SK-N-SH treated with all-trans-retinoic acid at 6 μM for 48 hours (cell line): Measurements from ENCODE around the gene TMEM30A.

Experiments used
- ATAC-seq: fragments of 200-7000 bp; cut with Tn5 transposase; 3 replicates; pipeline ENCODE4 v1.9.1; 2020; ENCODE audit warnings: mild to moderate bottlenecking, moderate library complexity
- ARNTL ChIP-seq: fragments of 450-650 bp; formaldehyde crosslinking; IDR thresholded peaks from 2 replicates; pipeline ENCODE4 v1.5.0; 2020; ENCODE audit warnings: low read depth, mild to moderate bottlenecking, moderate library complexity, borderline replicate concordance
- BACH2 ChIP-seq: fragments of 250-450 bp; sonication (Bioruptor Pico); IDR thresholded peaks from 2 replicates; pipeline ENCODE4 v1.9.0; 2021; ENCODE audit warnings: mild to moderate bottlenecking, borderline replicate concordance
- CREB5 ChIP-seq: fragments of 250-450 bp; sonication (Bioruptor Pico); IDR thresholded peaks from 2 replicates; pipeline ENCODE4 v1.5.1; 2020; ENCODE audit warnings: low read depth, mild to moderate bottlenecking, moderate library complexity
- CSDC2 ChIP-seq: fragments of 250-450 bp; sonication (Bioruptor Pico); IDR thresholded peaks from 2 replicates; pipeline ENCODE4 v1.5.0; 2020; ENCODE audit warnings: mild to moderate bottlenecking, moderate library complexity
- CSRNP3 ChIP-seq: fragments of 250-450 bp; sonication (Bioruptor Pico); IDR thresholded peaks from 2 replicates; pipeline ENCODE4 v1.5.1; 2021; ENCODE audit warnings: mild to moderate bottlenecking, moderate library complexity
- ESRRG ChIP-seq: fragments of 250-450 bp; sonication (Bioruptor Pico); IDR thresholded peaks from 2 replicates; pipeline ENCODE4 v1.6.1; 2021; ENCODE audit warnings: mild to moderate bottlenecking
- GLIS3 ChIP-seq: fragments of 250-450 bp; sonication (Bioruptor Pico); IDR thresholded peaks from 2 replicates; pipeline ENCODE4 v1.5.0; 2020; ENCODE audit warnings: mild to moderate bottlenecking, moderate library complexity
- ISL1 ChIP-seq: fragments of 250-450 bp; sonication (Bioruptor Pico); IDR thresholded peaks from 2 replicates; pipeline ENCODE4 v2.1.2; 2022; ENCODE audit warnings: mild to moderate bottlenecking, moderate library complexity
- OSR1 ChIP-seq: fragments of 250-450 bp; sonication (Bioruptor Pico); IDR thresholded peaks from 2 replicates; pipeline ENCODE4 v1.8.0; 2022; ENCODE audit warnings: moderate library complexity, mild to moderate bottlenecking, inconsistent platforms
- PATZ1 ChIP-seq: fragments of 250-450 bp; sonication (Bioruptor Pico); IDR thresholded peaks from 2 replicates; pipeline ENCODE4 v1.8.0; 2020; ENCODE audit warnings: mild to moderate bottlenecking, moderate library complexity, borderline replicate concordance
- POU6F1 ChIP-seq: fragments of 250-450 bp; sonication (Bioruptor Pico); IDR thresholded peaks from 2 replicates; pipeline ENCODE4 v1.8.0; 2021; ENCODE audit warnings: low read depth, mild to moderate bottlenecking, moderate library complexity, borderline replicate concordance
- PPARA ChIP-seq: fragments of 250-450 bp; sonication (Bioruptor Pico); IDR thresholded peaks from 2 replicates; pipeline ENCODE4 v1.5.0; 2020; ENCODE audit warnings: mild to moderate bottlenecking, borderline replicate concordance
- RARB ChIP-seq: fragments of 250-450 bp; sonication (Bioruptor Pico); IDR thresholded peaks from 2 replicates; pipeline ENCODE4 v1.8.0; 2021; ENCODE audit warnings: mild to moderate bottlenecking, moderate library complexity
- SNAI2 ChIP-seq: fragments of 250-450 bp; sonication (Bioruptor Pico); IDR thresholded peaks from 2 replicates; pipeline ENCODE4 v1.5.0; 2020; ENCODE audit warnings: mild to moderate bottlenecking, moderate library complexity
- TCF4 ChIP-seq: fragments of 250-450 bp; sonication (Bioruptor Pico); IDR thresholded peaks from 2 replicates; pipeline ENCODE4 v1.8.0; 2021; ENCODE audit warnings: mild to moderate bottlenecking, moderate library complexity, borderline replicate concordance
- TOX ChIP-seq: fragments of 250-450 bp; sonication (Bioruptor Pico); IDR thresholded peaks from 2 replicates; pipeline ENCODE4 v1.8.0; 2021; ENCODE audit warnings: mild to moderate bottlenecking, moderate library complexity, borderline replicate concordance
- ZC3H10 ChIP-seq: fragments of 250-450 bp; sonication (Bioruptor Pico); IDR thresholded peaks from 2 replicates; pipeline ENCODE4 v1.5.1; 2021; ENCODE audit warnings: mild to moderate bottlenecking, moderate library complexity
- ZFP3 ChIP-seq: fragments of 250-450 bp; sonication (Bioruptor Pico); IDR thresholded peaks from 2 replicates; pipeline ENCODE4 v1.5.0; 2020; ENCODE audit warnings: mild to moderate bottlenecking, moderate library complexity
- ZFP30 ChIP-seq: fragments of 450-650 bp; formaldehyde crosslinking; IDR thresholded peaks from 2 replicates; pipeline ENCODE4 v1.5.0; 2022; ENCODE audit warnings: mild to moderate bottlenecking, moderate library complexity
- ZNF565 ChIP-seq: fragments of 450-650 bp; formaldehyde crosslinking; conservative IDR thresholded peaks from 2 replicates; pipeline ENCODE4 v1.5.0; 2020; ENCODE audit warnings: low read depth, mild to moderate bottlenecking, moderate library complexity
- ZNF70 ChIP-seq: fragments of 450-650 bp; formaldehyde crosslinking; IDR thresholded peaks from 2 replicates; pipeline ENCODE4 v1.5.0; 2020; ENCODE audit warnings: mild to moderate bottlenecking, moderate library complexity
- ZNF8 ChIP-seq: fragments of 450-650 bp; formaldehyde crosslinking; IDR thresholded peaks from 2 replicates; pipeline ENCODE4 v1.5.0; 2020; ENCODE audit warnings: mild to moderate bottlenecking, moderate library complexity

The TMEM30A gene

GRCh38 chr6:75284632-75285282 is at the start of gene TMEM30A:
TMEM30A (minus strand) TSS chr6:75284792; CDS start chr6:75284638, 154 bp downstream.
- TF ChIP-seq CSDC2 (CRISPR knock-in tag) (no peak), ISL1 (CRISPR knock-in tag) (no peak), TOX (CRISPR knock-in tag) (no peak), ZFP30 (CRISPR knock-in tag) (no peak), ZNF565 (CRISPR knock-in tag) (no peak), SNAI2 (CRISPR knock-in tag) (no peak), ESRRG (no peak)
- peak; percentile 95 for ATAC-seq

GRCh38 chr6:75333676-75334200 is 49.1 kb upstream of the TMEM30A start:
- TF ChIP-seq CSRNP3 (no peak), TCF4 (CRISPR knock-in tag) (no peak)
- ATAC-seq: no peak

- ATAC-seq: peak; percentile 81
- 0 out of 2 replicates have a peak, but pooled peaks have one; percentile 17 for TF ChIP-seq CSDC2 (CRISPR knock-in tag)
- no peak for TF ChIP-seq ZNF70 (CRISPR knock-in tag)
Observed at GRCh38 chr6:75331151-75331550, 46.6 kb upstream of the TMEM30A start.

- TF ChIP-seq PPARA (CRISPR knock-in tag): no peak
- TF ChIP-seq ISL1 (CRISPR knock-in tag): no peak
- TF ChIP-seq PATZ1 (CRISPR knock-in tag): no peak
- TF ChIP-seq ESRRG: no peak
- no peak for TF ChIP-seq ZNF565 (CRISPR knock-in tag)
- no peak for TF ChIP-seq CREB5 (CRISPR knock-in tag)
- no peak for TF ChIP-seq CSDC2 (CRISPR knock-in tag)
- no peak for TF ChIP-seq OSR1
- no peak for ATAC-seq
Observed at GRCh38 chr6:75329703-75330102, 45.1 kb upstream of the TMEM30A start.

GRCh38 chr6:75327807-75328206 is 43.2 kb upstream of the TMEM30A start:
- no peak for ATAC-seq
- TF ChIP-seq ZFP3 (CRISPR knock-in tag) (no peak), ZNF70 (CRISPR knock-in tag) (no peak), CSRNP3 (no peak), ARNTL (CRISPR knock-in tag) (no peak), ISL1 (CRISPR knock-in tag) (no peak), CSDC2 (CRISPR knock-in tag) (no peak), ZNF8 (CRISPR knock-in tag) (no peak), TCF4 (CRISPR knock-in tag) (no peak), ESRRG (no peak), BACH2 (CRISPR knock-in tag) (no peak), TOX (CRISPR knock-in tag) (no peak), POU6F1 (no peak), CREB5 (CRISPR knock-in tag) (no peak), RARB (CRISPR knock-in tag) (no peak), ZFP30 (CRISPR knock-in tag) (no peak), GLIS3 (no peak), OSR1 (no peak), ZC3H10 (CRISPR knock-in tag) (no peak), ZNF565 (CRISPR knock-in tag) (no peak)
